ENCODE results near the gene RNF220.

RNF220 gene

DNA sequence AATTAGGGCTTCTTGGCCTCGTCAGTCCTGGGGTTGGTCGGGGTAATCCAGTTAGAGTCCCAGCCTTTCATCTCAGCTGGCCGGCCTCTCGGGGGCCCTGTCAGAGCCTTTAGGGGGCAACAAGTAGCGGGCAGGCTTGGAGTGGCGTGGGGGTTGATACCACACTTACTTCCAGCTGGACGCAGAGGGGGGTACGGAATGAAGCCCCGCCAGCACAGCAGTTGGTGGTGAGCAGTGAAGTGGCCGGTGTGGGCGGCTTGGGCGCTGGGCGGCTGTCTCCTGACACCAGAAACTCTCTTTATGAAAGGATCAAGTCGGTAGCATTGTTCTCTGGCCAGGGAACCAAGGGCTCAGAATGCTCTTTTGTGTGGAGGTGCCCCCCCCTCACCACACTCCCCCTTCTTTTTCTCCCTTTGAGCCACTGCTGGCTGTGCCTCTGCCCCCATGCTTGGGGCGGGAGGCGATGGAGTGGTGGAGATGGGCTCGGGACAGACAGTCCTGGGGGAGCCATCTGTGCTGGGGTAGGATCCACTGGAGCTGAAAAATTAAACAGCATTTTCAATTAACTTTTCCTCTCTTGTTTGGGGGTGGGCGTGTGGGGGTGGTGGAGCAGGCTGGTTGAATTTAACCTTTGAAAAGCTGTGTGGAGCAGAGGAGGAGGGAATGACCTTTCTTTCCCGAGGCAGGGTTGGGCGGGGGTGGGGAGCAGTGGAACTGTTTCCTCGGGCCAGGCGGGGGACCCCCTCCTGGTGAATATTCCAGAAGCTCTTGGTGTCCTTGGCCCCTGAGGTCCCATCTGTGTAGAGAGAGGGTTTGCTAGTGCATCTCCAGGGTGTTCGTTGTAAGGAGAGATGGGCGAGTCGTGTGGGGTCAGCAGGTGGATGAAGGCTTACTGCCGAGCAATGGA, 102.7 kb downstream of the RNF220 start:
- intact Hi-C loops (cut with DNase I) = loop anchor here (10.0 kb wide), 1 partner anchor 137 kb away; no protein-coding TSS in a partner anchor

DNA sequence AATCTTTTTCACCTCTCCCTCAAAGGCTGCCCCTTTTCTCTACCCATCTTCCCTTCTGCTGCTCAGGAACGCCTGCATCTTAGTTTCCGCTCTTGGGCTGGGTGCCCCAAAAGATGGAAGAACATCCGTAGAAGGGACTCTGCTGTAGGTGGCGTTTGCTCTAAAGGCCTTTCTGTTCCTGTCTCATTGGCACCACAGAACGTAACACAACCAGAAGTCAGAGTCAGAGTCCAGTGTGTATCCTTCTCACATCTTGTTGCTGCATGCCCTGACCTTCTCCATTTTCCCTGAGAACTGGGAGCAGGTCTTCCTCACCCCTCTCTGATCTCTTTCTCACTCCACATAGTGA, 103.3 kb downstream of the RNF220 start:
- DNase-seq = peak in 2 of 42 donors; percentile 35 to 44
- intact Hi-C loops (cut with DNase I) = loop anchor here (10.0 kb wide), 1 partner anchor 136 kb away; no protein-coding TSS in a partner anchor

More for the DNA sequence above, 102.7 kb downstream of the RNF220 start:
- peak; percentile 71 to 95 (median 89) for DNase-seq

DNA sequence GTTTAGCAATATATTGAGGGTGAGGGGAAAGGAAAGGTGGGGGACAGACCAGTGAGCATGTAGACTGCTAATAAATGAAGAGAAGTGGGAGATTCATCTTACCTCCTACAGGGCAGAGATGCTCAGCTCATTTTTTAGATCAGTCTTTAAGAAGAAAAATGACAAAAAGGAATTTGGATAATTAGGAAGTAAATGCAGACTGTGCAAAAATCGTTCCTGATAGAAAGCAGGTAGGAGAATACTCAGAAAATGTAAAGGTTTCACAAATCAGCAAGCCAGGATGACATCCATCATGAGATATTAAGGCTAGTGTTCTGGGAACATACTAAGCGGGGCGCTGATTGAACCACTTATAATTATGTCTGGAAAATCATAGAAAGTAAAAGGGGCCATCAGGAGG, 106.3 kb downstream of the RNF220 start:
- intact Hi-C loops (cut with DNase I) = no loop called here
- DNase-seq = no peak

DNA sequence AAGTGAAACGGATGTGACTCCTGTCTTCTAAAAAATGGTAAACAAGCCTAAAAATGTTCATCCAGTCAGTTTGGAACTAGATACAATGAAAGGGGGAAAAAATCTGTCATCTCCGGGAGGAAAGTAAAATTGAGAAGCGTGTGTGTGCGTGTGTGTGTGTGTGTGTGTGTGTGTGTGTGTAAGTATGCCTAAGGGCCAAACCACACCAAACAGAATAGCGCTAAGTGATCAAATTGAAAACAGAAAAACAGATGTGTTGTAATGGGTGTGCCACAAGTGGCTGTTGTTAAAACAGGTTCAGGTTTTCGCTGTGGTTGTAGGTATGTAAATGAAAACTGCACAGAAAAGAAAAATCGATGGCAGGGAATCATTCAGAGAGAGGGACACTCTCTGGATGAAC, 106.7 kb downstream of the RNF220 start:
- intact Hi-C loops (cut with DNase I) = no loop called here
- peak in 2 of 42 donors; percentile 1 to 11 for DNase-seq

DNA sequence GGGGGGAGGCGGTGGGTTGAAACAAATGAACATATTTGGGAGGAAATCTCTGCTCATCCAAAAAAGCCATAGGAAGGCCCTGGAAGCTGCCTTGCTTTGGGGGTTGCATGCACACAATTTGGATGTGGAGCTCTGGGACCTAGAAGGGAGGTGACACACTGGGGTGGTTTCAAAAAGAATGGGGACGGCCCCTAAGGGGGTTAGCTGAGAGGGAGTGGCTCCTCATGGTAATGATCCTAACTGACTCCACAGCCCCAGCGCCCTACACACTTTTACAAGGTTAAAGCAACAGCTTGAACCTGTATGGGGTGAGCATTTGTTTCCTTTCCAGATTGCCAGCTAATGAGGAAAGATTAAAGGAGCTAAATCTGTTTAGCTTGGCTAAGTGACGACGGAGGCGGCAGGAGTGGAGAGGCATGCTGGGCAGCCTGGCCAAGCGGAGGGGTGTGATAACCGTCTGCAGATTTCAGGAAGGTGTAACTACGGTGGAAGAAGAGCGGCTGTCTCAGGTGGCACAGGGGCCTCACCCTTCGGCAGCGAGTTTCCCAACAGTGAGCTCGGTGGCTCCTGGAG, 107.3 kb downstream of the RNF220 start:
- peak in 2 of 42 donors; percentile 14 to 44 for DNase-seq
- intact Hi-C loops (cut with DNase I) = no loop called here

DNA sequence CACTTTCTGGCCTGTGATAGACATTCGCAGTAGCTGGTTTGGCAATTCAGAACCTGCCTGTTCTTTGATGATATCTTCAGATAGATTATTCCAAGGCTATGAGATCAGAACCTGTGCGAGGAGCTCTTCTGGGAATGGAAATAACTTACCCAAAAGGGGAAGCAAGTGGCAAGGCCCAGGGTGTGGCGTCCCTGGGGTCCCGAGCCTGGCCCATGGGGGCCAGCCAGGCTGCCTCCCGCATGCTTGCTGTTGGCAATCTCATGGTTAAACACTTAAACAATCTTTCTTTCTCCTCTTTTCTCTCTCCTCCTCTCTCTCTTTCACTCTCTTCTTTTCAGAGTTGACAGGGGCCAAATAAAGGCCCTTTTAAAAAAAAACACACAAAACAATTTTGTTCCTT, 108.1 kb downstream of the RNF220 start:
- intact Hi-C loops (cut with DNase I) = no loop called here
- DNase-seq = peak in 1 of 42 donors; percentile 13

DNA sequence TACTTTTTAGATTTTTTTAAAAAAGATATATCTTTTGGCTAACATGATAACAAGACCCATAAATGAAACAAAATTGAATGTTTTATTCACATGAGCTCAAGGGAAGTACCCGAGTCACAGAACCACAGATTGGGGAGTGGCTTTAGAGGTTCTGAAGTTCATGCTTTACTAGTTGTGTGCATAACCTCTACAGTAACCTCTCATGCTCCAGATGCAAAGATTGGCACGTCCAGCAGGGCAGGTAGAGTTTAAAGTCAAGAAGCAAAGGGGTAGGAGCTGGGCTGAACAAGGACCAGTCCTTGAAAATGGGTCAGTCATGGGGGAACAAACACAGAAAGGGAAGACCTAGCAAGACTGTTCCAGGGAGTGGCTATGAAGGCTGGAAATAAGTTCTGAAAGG, 109.6 kb downstream of the RNF220 start:
- DNase-seq = no peak
- intact Hi-C loops (cut with DNase I) = no loop called here

DNA sequence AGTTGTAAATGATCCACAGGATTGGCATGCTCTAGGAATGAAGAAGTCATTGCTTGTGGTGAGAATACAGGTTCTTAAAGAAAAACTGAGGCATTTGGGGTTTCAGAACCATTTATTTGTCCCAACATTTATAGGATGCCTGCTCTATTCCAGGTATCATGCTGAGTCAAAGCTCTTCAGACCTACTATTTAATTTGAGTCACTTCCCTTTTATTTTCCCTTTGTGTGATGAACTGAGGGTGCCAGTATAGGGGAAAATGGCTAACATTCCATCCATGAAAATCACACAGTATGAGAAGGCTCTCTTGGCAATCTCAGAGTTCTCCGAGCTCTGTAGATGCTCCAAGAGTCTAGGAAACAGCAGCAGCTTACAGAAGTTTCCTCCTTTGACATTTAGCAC, 110.4 kb downstream of the RNF220 start:
- intact Hi-C loops (cut with DNase I) = no loop called here
- DNase-seq = no peak

DNA sequence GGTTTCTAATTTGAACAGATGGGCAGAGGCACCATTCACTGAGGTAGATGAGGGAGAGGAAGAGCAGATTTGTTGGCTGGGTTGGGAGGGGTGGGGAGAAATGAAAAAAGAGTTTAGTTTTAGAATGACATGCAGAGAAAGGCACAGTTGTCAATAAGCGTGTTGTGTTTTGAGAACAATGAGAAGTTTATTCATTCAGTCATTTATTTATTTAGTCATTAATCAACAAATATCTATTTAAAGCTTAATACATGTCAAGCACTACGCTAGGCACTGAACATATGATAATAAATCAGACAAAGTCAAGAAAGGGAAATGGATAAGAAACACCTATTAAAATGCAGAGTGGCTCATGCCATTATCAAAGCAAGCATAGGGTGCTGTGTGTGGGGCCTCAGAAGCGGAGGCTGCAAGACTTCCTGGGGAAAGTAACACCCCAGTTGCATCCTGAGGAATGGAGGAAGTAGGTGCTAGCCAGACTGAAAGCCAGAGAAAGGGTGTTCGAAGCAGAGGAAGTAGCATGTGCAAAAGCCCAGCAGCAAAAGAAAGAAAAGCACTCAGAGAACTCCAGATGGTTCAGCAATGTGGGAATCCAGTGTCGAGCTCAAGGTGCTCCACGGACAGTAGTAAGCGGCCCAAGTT, 114.1 kb downstream of the RNF220 start:
- intact Hi-C loops (cut with DNase I) = no loop called here
- no peak for DNase-seq

DNA sequence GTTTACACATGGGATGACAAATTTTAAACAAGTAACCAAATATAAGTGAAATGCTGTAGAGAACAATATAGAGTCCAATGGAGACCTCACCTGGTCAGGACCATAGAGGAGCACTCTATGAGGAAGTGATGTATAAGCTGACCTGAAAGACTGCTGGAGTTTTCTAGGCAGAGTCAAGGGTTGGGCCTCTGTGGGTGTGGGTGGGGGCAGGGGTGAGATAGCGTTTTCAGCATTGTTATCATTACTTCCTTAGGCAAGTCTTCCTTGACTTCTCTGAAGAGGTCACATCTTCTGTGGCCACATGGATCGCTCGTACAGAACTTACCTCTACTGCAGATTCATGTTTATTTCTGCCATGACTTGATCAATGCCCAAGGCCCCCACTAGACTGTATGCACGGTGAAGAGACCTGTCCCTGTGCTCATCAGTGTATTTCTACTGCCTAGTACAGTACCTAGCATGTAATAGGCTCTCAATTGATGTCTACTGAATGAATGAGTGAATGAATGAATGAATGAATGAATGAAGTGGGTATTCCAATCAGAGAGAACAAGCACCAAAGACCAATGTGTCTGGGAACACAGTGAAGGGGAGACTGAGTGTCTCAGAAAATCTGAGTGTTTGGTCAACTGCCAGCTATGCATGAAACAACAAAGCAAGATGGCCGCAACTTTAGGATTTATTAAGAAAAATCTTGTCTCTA, 116.5 kb downstream of the RNF220 start:
- DNase-seq = no peak
- intact Hi-C loops (cut with DNase I) = no loop called here

DNA sequence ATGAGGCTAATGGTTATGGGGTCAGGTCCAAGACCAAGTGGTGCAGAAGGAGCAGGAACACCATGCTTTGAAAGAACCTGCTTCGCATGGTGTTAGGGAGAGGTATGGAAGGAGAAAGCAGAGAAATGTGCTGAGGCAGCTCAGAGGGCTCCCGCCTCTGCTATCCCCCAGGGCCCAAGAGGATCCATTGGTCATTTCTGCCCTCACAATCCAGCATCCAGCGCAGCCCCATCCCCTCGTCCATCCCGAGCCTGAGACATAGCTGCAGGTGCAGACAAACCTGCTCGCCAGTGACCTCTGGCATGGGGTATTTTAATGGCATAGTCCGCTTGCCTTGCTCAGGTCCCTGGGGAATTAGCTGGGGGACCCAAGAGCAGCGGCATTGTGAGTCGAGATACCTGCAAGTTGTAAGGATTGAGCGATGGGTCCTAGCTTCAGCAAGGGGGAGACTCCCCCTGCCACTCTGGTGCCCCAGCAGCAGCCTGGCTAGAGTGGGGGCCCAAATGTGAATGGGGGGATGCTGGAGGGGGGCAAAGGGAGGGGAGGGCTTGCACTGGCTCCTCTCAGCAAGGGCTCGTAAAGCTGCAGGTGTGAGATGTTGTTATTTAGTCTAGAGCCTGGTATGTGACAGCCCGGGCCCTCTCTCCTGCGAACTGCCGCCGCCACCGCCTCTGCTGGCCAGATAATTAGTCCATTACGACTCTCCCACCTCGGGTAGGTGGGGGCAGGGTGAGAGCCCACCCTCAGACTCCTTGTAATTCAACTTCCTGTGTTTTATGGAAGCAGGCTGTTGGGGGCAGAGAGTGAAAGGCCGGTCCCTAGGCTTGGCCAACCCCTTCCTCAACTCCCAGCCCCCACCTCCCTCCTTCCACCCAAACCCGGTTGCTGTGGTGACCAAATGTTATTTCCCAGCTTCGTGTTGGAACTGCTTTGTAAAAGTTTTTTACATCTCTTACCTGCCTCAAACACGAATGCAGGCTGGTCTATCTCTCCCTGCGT, 118.8 kb downstream of the RNF220 start:
- no peak for DNase-seq
- intact Hi-C loops (cut with DNase I) = no loop called here

DNA sequence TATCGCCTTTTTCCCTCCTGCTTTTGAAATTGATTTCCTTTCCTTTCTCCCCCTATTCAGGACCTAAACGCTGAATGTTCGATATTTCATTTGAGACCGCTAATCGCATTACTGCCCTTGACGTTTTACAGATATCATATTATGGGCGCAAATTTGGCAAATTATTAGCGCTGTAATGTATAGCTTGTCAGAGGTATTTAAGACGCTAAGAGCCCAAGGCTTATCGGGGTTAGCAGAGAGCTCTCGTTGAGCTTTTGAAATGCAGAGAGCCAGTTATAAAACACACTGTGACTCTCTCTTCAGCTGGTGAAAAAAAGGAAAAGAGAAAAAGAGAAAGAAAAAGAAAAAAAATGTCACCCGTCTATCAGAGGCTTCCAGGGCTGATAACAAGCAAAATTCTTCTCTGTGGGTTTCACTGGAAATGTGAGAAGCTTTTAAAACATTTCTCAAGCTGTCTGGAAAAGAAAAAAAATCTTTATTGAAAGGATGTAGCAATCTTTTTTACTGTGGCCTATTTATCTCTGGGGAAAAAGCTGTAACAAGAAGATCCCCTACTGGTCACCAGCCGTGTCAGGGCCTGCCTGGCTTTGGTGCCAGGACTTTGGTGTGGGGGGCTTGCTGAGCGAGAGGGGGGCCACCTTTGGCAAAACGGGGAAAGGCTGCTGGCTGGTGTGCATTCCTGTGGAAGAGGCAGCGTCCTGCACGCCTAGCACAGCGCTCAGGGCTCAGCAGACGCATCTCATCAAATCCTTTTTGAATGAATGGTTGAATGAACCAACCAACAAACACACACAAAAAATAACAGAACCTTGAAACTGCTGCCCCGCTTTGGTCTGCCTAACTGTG, 119.8 kb downstream of the RNF220 start:
- intact Hi-C loops (cut with DNase I) = no loop called here
- DNase-seq = no peak

DNA sequence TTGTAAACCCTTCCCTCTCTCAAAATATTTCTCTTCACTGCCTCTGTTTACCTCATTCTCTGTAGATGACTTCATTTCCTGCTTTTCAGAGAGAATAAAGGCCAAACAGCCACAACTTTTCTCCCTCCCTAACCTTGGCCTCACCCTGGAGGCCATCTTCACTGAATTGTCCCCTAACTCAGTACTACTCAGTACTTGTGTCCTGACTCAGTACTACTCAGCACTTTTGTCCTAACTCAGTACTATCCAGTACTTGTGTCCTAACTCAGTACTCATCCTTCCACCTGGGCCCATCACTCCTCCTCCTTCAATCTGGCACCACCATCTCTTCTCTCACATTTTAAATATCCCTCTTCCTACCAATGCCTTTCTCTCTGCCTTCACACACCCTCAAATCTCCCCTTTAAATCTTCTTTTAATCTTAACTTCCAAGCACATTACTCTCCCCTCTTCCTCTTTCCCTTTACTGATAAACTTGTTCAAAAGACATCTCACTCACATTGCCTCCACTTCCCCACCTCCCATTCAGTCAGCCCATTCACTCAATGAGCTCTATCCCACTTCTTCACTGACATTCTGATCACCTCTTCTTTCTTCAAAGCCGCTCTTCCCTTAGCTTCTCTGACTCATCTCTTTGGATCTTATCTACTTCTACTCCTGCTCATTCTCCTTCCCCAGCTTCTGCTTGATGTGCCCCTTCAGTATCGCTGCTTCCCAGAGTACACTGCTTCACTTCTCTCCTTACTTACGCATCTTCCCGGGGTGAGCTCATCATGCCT, 121.4 kb downstream of the RNF220 start:
- intact Hi-C loops (cut with DNase I) = no loop called here
- DNase-seq = no peak

DNA sequence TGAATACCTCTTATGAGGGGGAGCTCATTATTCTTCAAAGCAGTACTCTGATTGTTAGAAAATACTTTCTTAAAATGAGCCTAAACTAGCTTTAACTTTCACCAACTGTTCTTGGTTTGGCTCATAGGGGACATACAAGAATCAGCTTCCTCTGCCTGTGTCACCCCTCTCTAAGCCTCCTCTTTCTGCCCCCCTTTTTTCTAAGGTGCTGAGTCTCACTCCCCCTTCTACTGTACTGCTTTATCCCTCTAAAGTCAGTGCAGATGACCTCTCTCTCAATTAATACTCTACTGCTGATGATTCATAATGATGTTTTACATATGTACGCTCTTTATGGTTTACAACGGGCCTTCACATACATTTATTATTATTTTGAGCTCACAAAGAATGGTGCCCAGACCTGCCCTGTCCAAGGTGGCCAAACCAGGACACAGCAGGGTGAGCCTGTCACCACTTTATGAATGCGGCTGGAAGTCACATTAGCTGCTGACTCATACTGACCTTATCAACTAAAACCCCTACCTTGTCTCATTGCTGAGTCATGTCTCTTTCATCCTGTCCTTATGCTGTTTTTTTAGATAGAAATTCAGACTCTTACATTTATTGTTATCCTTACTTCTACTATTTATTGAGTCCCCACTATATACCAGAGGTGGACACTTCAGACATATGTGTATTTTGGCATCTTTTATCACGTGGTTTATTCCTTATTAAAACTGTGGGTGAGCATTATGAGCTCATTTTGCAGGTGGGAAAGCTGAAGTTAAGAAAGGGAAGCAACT, 126.9 kb downstream of the RNF220 start:
- intact Hi-C loops (cut with DNase I) = no loop called here
- peak in 1 of 42 donors; percentile 50 for DNase-seq

DNA sequence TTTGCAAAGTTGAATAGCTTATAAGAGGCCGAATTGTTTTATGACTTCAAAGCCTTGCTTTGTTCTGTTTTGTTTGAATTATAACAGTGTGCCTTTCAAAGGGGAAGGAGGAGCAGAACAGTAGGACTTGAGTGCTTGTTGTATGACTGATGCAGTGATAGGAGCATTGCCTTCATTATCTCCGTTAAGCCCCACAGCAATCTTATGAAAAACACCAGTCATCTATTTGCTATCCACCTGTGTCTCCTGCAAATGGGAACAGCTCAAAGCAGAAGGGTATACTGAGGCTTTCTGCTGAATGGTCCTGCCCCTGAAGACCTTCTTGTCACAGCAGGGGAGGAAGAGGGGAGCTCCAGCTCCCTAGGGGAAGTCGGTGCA, 127.5 kb downstream of the RNF220 start:
- intact Hi-C loops (cut with DNase I) = no loop called here
- DNase-seq = peak in 4 of 42 donors; percentile 44 to 62 (median 53)

DNA sequence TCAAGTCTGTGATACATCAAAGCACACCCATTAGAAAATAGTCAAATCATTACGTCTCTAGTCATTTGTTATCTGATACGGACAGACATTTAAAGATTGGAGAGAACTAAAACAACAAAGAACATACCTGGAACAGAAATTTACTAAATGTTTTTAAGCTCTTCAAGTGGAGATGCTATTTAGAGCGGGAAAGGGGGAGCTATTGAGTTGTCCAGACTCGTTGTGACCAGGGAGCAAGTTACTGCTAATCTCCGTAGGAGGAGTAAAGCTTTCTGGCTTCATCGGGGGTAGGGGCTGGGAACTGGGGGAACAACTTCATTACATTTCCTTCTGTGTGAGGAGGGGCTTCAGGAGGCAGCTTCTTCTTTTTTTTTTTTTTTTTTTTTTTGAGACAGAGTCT, 129.7 kb downstream of the RNF220 start:
- intact Hi-C loops (cut with DNase I) = no loop called here
- no peak for DNase-seq

Data from head of caudate nucleus (tissue), 42 donors.